ENCODE data around the gene HIGD1B. TPM values are rescaled to one million over a fixed set of nuclear protein-coding genes. Genes with fewer than 3 reads are reported as not detected.

The HIGD1B gene
- total RNA-seq, 1 experiment from 2014 or later = not detected

DNA sequence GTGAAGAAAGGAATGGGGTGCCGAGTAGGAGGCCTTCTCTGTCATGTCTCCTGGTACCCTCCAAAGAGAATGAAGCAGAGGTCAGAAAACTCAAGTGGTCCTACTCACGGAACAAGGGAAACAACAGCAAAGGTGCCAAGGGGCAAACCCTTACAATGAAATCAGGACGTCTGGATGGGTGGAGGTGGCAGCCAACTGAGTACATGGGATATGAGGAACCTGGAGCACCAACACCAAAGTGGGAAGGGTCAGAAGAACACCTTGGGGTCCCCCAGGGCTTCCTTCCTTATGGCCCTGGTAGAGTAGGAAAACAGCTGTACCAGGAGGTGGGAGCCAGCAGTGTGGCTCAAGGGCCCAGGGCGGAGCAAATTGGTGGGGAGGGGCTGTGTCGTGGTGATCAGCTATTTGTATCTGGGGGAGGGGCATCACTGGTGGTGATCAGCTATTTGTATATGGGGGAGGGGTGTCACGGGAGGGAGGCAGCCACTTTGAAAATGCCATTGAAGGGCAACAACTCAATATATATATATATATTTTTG, 643 bp downstream of the HIGD1B start:
- H3K9me3 ChIP-seq (ENCODE audit: control insufficient read depth in 1 of 2, insufficient read depth in 1 of 2, low read depth in 1 of 2, low read length in 2 of 2) = no peaks in the 10 kb centered on the region
- TF ChIP-seq, protein P1, sequence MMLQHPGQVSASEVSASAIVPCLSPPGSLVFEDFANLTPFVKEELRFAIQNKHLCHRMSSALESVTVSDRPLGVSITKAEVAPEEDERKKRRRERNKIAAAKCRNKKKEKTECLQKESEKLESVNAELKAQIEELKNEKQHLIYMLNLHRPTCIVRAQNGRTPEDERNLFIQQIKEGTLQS (IDR thresholded peaks at IDR 0.05) = no peak
- TF ChIP-seq, protein P2, sequence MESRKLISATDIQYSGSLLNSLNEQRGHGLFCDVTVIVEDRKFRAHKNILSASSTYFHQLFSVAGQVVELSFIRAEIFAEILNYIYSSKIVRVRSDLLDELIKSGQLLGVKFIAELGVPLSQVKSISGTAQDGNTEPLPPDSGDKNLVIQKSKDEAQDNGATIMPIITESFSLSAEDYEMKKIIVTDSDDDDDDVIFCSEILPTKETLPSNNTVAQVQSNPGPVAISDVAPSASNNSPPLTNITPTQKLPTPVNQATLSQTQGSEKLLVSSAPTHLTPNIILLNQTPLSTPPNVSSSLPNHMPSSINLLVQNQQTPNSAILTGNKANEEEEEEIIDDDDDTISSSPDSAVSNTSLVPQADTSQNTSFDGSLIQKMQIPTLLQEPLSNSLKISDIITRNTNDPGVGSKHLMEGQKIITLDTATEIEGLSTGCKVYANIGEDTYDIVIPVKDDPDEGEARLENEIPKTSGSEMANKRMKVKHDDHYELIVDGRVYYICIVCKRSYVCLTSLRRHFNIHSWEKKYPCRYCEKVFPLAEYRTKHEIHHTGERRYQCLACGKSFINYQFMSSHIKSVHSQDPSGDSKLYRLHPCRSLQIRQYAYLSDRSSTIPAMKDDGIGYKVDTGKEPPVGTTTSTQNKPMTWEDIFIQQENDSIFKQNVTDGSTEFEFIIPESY (IDR thresholded peaks at IDR 0.05; ENCODE audit: extremely low read depth, insufficient replicate concordance, low read length) = no peak
- TF ChIP-seq CEBPB (IDR thresholded peaks at IDR 0.05; ENCODE audit: low read depth) (no peak), ZFX (IDR thresholded peaks at IDR 0.05) (no peak), POLR2AphosphoS5 (IDR thresholded peaks at IDR 0.05; ENCODE audit: low read depth, low read length) (no peak), EZH2 (IDR thresholded peaks at IDR 0.05) (no peak), CBX3 (IDR thresholded peaks at IDR 0.05; ENCODE audit: low read depth) (no peak), YY1 (IDR thresholded peaks at IDR 0.05; ENCODE audit: extremely low read depth, insufficient replicate concordance, low read depth, low read length) (no peak), EGR1 (IDR thresholded peaks at IDR 0.05; ENCODE audit: low read depth) (no peak), EZH2phosphoT487 (IDR thresholded peaks at IDR 0.05; ENCODE audit: borderline replicate concordance) (no peak), SRF (IDR thresholded peaks at IDR 0.05; ENCODE audit: low read depth) (no peak), FOSL1 (IDR thresholded peaks at IDR 0.05; ENCODE audit: low read depth) (no peak), POLR2A (IDR thresholded peaks at IDR 0.05; ENCODE audit: borderline replicate concordance, extremely low read depth, insufficient read depth, insufficient read length) (no peak)
- TF ChIP-seq, protein P3, sequence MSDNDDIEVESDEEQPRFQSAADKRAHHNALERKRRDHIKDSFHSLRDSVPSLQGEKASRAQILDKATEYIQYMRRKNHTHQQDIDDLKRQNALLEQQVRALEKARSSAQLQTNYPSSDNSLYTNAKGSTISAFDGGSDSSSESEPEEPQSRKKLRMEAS (IDR thresholded peaks at IDR 0.05) = no peak
- no peak for DNase-seq (ENCODE audit: low read depth, low spot score)
- H3K27me3 ChIP-seq (ENCODE audit: insufficient read depth, low read length) = no peaks in the 10 kb centered on the region
- ATAC-seq = no peak
- no peak overlapping the region for H3K9ac ChIP-seq (ENCODE audit: low read length)
- BruUV-seq (replicated peaks) = no TSS peak
- no peak overlapping the region for H3K4me2 ChIP-seq (ENCODE audit: low read length)
- H3K4me3 ChIP-seq (replicated peaks in 1 of 2; ENCODE audit: low read depth in 1 of 2, low read length in 2 of 2) = no peak overlapping the region
- intact Hi-C loops (cut with micrococcal nuclease) = no loop called here
- no peaks in the 10 kb centered on the region for H3K79me2 ChIP-seq (ENCODE audit: insufficient read depth, low read length)
- POLR2A ChIA-PET = interaction anchor here (0.6 kb wide), 1 partner anchor 27 kb away, joined by 4 read pairs; no protein-coding TSS in a partner anchor
- no peak overlapping the region for H3K27ac ChIP-seq (ENCODE audit: low read depth, low read length)
- H3K9me2 ChIP-seq (ENCODE audit: insufficient read depth) = no peaks in the 10 kb centered on the region
- H4K20me1 ChIP-seq (ENCODE audit: insufficient read depth) = no peaks in the 10 kb centered on the region
- RAD21 ChIA-PET (ENCODE audit: low non-redundant PET in 1 of 2, low total read pairs in 2 of 2, uncharacterized antibody in 2 of 2, unreplicated experiment in 2 of 2) = no interaction called here
- H2AFZ ChIP-seq (ENCODE audit: low read depth, low read length, poor library complexity, severe bottlenecking) = no peak overlapping the region
- CTCF ChIA-PET = interaction anchor here (1.0 to 1.1 kb wide), 2 partner anchors 30 to 69 kb away, joined by 3 read pairs; no protein-coding TSS in a partner anchor
- peaks cover 17% of the 10 kb centered on the region in 2 experiments for H3K36me3 ChIP-seq (ENCODE audit: control insufficient read depth in 1 of 2, insufficient read depth in 2 of 2, low read length in 2 of 2)
- H3K4me1 ChIP-seq (ENCODE audit: control insufficient read depth in 1 of 2, insufficient read depth in 2 of 2, low read length in 2 of 2) = peaks cover 0 to 3% of the 10 kb centered on the region in 2 experiments; a peak in 1 of 4 replicates

Measured in HCT116 (cell line).